ENCODE measurements around the gene SLC38A11.

SLC38A11 gene

GRCh38 chr2:164896634-164897355 is 58.5 kb downstream of the SLC38A11 start:
- Histone ChIP-seq H3K79me2 (ENCODE audit: insufficient read depth, low read length) (no peaks in the 10 kb centered on the region), H3K9me3 (ENCODE audit: low read length) (no peaks in the 10 kb centered on the region), H3K9me2 (ENCODE audit: low read depth, low read length) (no peaks in the 10 kb centered on the region), H3F3A (ENCODE audit: insufficient read depth, low read length) (no peaks in the 10 kb centered on the region), H3K27me3 (ENCODE audit: insufficient read depth, low read length) (no peaks in the 10 kb centered on the region), H3K4me1 (ENCODE audit: insufficient read depth, low read length, severe bottlenecking) (no peaks in the 10 kb centered on the region), H3K4me3 (ENCODE audit: low read depth, low read length, poor library complexity, severe bottlenecking) (no peak overlapping the region), H3K36me3 (ENCODE audit: insufficient read depth, low read length) (no peaks in the 10 kb centered on the region), H3K9ac (ENCODE audit: low read length) (no peak overlapping the region), H3K27ac (ENCODE audit: low read depth, low read length, poor library complexity, severe bottlenecking) (no peak overlapping the region), H3K4me2 (ENCODE audit: low read length) (no peak overlapping the region), H2AFZ (ENCODE audit: low read length) (no peak overlapping the region), H4K20me1 (ENCODE audit: insufficient read depth, low read length) (no peaks in the 10 kb centered on the region)
- TF ChIP-seq CTCF (IDR thresholded peaks at IDR 0.05; ENCODE audit: low read length) (no peak), EZH2 (IDR thresholded peaks at IDR 0.05; ENCODE audit: borderline replicate concordance, low read length) (no peak)

- Histone ChIP-seq H3K9ac (ENCODE audit: low read length) (no peak overlapping the region), H3K4me1 (ENCODE audit: insufficient read depth, low read length, severe bottlenecking) (no peaks in the 10 kb centered on the region), H3F3A (ENCODE audit: insufficient read depth, low read length) (no peaks in the 10 kb centered on the region), H3K27me3 (ENCODE audit: insufficient read depth, low read length) (no peaks in the 10 kb centered on the region), H3K36me3 (ENCODE audit: insufficient read depth, low read length) (no peaks in the 10 kb centered on the region), H3K79me2 (ENCODE audit: insufficient read depth, low read length) (no peaks in the 10 kb centered on the region), H4K20me1 (ENCODE audit: insufficient read depth, low read length) (no peaks in the 10 kb centered on the region), H3K9me2 (ENCODE audit: low read depth, low read length) (no peaks in the 10 kb centered on the region), H2AFZ (ENCODE audit: low read length) (no peak overlapping the region), H3K4me3 (ENCODE audit: low read depth, low read length, poor library complexity, severe bottlenecking) (no peak overlapping the region), H3K9me3 (ENCODE audit: low read length) (no peaks in the 10 kb centered on the region), H3K27ac (ENCODE audit: low read depth, low read length, poor library complexity, severe bottlenecking) (no peak overlapping the region), H3K4me2 (ENCODE audit: low read length) (no peak overlapping the region)
- no peak for TF ChIP-seq CTCF (IDR thresholded peaks at IDR 0.05; ENCODE audit: low read length)
- TF ChIP-seq EZH2 (IDR thresholded peaks at IDR 0.05; ENCODE audit: borderline replicate concordance, low read length), result no peak
These were observed 59.1 kb downstream of the SLC38A11 start for GRCh38 chr2:164896226-164896625.

GRCh38 chr2:164891460-164891859 is 63.9 kb downstream of the SLC38A11 start:
- H3K4me3 ChIP-seq (ENCODE audit: low read depth, low read length, poor library complexity, severe bottlenecking), result no peak overlapping the region
- H3K4me2 ChIP-seq (ENCODE audit: low read length), result no peak overlapping the region
- H3K36me3 ChIP-seq (ENCODE audit: insufficient read depth, low read length), result no peaks in the 10 kb centered on the region
- no peak overlapping the region for H3K27ac ChIP-seq (ENCODE audit: low read depth, low read length, poor library complexity, severe bottlenecking)
- H4K20me1 ChIP-seq (ENCODE audit: insufficient read depth, low read length), result no peaks in the 10 kb centered on the region
- no peaks in the 10 kb centered on the region for H3K79me2 ChIP-seq (ENCODE audit: insufficient read depth, low read length)
- H3K9ac ChIP-seq (ENCODE audit: low read length), result no peak overlapping the region
- no peaks in the 10 kb centered on the region for H3F3A ChIP-seq (ENCODE audit: insufficient read depth, low read length)
- H3K9me3 ChIP-seq (ENCODE audit: low read length), result no peaks in the 10 kb centered on the region
- no peak overlapping the region for H2AFZ ChIP-seq (ENCODE audit: low read length)
- no peaks in the 10 kb centered on the region for H3K27me3 ChIP-seq (ENCODE audit: insufficient read depth, low read length)
- H3K9me2 ChIP-seq (ENCODE audit: low read depth, low read length), result no peaks in the 10 kb centered on the region
- no peaks in the 10 kb centered on the region for H3K4me1 ChIP-seq (ENCODE audit: insufficient read depth, low read length, severe bottlenecking)
- TF ChIP-seq EZH2 (IDR thresholded peaks at IDR 0.05; ENCODE audit: borderline replicate concordance, low read length) (no peak), CTCF (IDR thresholded peaks at IDR 0.05; ENCODE audit: low read length) (no peak)

Measured in OCI-LY1 (cell line).